Measurements from ENCODE around the gene CNOT1.

Gene CNOT1

GRCh38 chr16:58530179-58530578, 99.4 kb downstream of the CNOT1 start:
- no peak overlapping the region for H3K4me3 ChIP-seq (ENCODE audit: low read depth, low read length)
- ChIA-PET POLR2A (no interaction called here), CTCF (interaction anchor here (2.0 kb wide), 1 partner anchor 12 kb away, joined by 5 read pairs; no protein-coding TSS in a partner anchor)
- TF ChIP-seq, protein P1, sequence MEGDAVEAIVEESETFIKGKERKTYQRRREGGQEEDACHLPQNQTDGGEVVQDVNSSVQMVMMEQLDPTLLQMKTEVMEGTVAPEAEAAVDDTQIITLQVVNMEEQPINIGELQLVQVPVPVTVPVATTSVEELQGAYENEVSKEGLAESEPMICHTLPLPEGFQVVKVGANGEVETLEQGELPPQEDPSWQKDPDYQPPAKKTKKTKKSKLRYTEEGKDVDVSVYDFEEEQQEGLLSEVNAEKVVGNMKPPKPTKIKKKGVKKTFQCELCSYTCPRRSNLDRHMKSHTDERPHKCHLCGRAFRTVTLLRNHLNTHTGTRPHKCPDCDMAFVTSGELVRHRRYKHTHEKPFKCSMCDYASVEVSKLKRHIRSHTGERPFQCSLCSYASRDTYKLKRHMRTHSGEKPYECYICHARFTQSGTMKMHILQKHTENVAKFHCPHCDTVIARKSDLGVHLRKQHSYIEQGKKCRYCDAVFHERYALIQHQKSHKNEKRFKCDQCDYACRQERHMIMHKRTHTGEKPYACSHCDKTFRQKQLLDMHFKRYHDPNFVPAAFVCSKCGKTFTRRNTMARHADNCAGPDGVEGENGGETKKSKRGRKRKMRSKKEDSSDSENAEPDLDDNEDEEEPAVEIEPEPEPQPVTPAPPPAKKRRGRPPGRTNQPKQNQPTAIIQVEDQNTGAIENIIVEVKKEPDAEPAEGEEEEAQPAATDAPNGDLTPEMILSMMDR (IDR thresholded peaks at IDR 0.05; ENCODE audit: insufficient read depth, low read length, missing control alignments) = no peak
- DNase-seq (ENCODE audit: low read depth, low spot score) = no peak

GRCh38 chr16:58519707-58520106, 109.9 kb downstream of the CNOT1 start:
- no peak for DNase-seq (ENCODE audit: low read depth, low spot score)
- H3K4me3 ChIP-seq (ENCODE audit: low read depth, low read length) = no peak overlapping the region
- POLR2A ChIA-PET = no interaction called here
- TF ChIP-seq, protein P1 (IDR thresholded peaks at IDR 0.05; ENCODE audit: insufficient read depth, low read length, missing control alignments) = no peak
- CTCF ChIA-PET = interaction anchor here (1.0 to 1.5 kb wide), 2 partner anchors 20 to 183 kb away, joined by 3 to 4 read pairs; no protein-coding TSS in a partner anchor

DNA sequence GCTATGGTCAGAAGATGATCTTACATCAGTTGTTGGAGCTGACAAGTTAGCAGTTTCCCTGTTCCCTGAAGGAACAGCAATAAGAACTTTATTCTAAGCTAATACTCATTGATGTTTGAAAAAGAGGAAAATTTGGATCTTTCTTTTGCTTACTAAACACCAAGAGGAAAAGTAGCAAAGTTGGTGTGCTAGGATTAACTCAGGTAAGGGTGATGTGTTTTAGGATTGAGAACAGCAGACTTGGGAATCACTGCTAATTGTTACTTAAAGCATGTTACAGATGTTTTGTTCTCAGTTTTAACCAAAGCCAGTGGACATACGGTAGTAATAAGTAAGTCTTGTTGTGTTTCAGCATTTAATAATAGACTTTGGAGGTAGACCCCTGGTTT, 110.7 kb downstream of the CNOT1 start:
- no peak overlapping the region for H3K4me3 ChIP-seq (ENCODE audit: low read depth, low read length)
- ChIA-PET CTCF (interaction anchor here (0.5 to 1.8 kb wide), 7 partner anchors 9 to 145 kb away, joined by 3 to 7 read pairs (median 4); no protein-coding TSS in a partner anchor), POLR2A (interaction anchor here (1.2 kb wide), 1 partner anchor 26 kb away, joined by 3 read pairs; no protein-coding TSS in a partner anchor)
- no peak for DNase-seq (ENCODE audit: low read depth, low spot score)
- TF ChIP-seq, protein P1 (IDR thresholded peaks at IDR 0.05; ENCODE audit: insufficient read depth, low read length, missing control alignments) = no peak

DNA sequence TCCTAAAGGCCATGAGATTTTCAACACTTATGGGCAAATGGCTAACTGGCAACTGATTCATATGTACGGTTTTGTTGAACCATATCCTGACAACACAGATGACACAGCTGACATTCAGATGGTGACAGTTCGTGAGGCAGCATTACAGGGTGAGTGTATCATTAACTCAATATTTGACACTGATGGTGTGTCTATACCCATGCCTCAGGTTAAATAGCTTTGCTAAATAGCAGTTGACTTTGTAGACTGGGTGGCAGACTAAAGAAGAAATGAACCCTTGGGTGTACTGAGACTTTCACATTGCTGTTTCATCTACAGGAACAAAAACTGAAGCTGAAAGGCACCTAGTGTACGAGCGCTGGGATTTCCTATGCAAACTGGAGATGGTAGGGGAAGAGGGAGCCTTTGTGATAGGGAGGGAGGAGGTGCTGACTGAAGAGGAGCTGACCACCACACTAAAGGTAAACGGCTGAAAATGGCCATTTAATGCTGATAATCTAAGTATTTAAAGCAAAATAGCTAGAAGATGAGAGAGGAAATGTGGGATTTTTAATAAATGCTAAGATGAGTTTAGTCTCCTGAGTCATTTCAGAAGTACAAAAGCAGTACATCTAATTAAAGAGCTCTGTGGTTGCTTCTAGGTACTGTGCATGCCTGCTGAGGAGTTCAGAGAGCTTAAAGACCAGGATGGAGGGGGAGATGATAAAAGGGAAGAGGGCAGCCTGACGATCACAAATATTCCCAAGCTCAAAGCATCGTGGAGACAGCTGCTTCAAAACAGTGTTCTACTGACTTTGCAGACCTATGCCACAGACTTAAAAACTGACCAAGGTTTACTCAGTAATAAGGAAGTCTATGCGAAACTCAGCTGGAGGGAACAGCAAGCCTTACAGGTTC, 111.3 kb downstream of the CNOT1 start:
- DNase-seq (ENCODE audit: low read depth, low spot score) = no peak
- CTCF ChIA-PET = interaction anchor here (0.5 to 1.8 kb wide), 8 partner anchors 9 to 182 kb away, joined by 3 to 7 read pairs (median 4); no protein-coding TSS in a partner anchor
- H3K4me3 ChIP-seq (ENCODE audit: low read depth, low read length) = no peak overlapping the region
- TF ChIP-seq, protein P1 (IDR thresholded peaks at IDR 0.05; ENCODE audit: insufficient read depth, low read length, missing control alignments) = no peak
- POLR2A ChIA-PET = interaction anchor here (1.2 kb wide), 1 partner anchor 27 kb away, joined by 3 read pairs; no protein-coding TSS in a partner anchor

DNA sequence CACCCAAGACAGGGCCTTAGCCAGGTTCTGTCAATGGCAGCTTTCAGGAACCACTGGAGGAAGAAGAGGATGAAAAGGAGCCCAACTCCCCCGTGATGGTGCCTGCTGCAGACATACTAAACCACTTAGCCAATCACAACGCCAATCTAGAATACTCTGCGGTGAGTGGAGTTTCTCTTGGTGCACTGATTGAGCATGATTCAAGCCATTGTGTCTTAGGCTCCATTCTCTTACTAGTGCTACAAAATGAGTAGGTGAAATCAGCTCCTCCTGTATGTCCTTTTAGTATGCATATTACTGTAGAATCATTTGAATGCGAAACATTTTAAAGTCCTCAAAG, 112.9 kb downstream of the CNOT1 start:
- TF ChIP-seq, protein P1 (IDR thresholded peaks at IDR 0.05; ENCODE audit: insufficient read depth, low read length, missing control alignments) = no peak
- H3K4me3 ChIP-seq (ENCODE audit: low read depth, low read length) = no peak overlapping the region
- POLR2A ChIA-PET = no interaction called here
- CTCF ChIA-PET = interaction anchor here (1.0 to 1.2 kb wide), 2 partner anchors 144 to 146 kb away, joined by 4 to 6 read pairs; no protein-coding TSS in a partner anchor
- no peak for DNase-seq (ENCODE audit: low read depth, low spot score)
